Hepatocyte (in vitro differentiated cells): Measurements from ENCODE around the gene BMP4.

Experiments used
- EZH2 ChIP-seq: fragments of 200-600 bp; sonication (generic); IDR thresholded peaks from 2 replicates; pipeline ENCODE4 v1.6.1; 2016; ENCODE audit warnings: antibody characterized with exemption, mild to moderate bottlenecking, borderline replicate concordance
- EZH2phosphoT487 ChIP-seq: fragments of 200-600 bp; sonication (generic); IDR thresholded peaks from one replicate; pipeline ENCODE4 v1.6.1; 2018; ENCODE audit warnings: antibody characterized with exemption, mild to moderate bottlenecking, low read depth, moderate library complexity; ENCODE audit not compliant: unreplicated experiment, severe bottlenecking
- TF ChIP-seq, protein P1 (sequence below): fragments of 200-600 bp; sonication (generic); IDR thresholded peaks from 2 replicates; pipeline ENCODE4 v1.5.1; 2016; ENCODE audit warnings: antibody characterized with exemption, mild to moderate bottlenecking; ENCODE audit not compliant: poor library complexity

DNA sequence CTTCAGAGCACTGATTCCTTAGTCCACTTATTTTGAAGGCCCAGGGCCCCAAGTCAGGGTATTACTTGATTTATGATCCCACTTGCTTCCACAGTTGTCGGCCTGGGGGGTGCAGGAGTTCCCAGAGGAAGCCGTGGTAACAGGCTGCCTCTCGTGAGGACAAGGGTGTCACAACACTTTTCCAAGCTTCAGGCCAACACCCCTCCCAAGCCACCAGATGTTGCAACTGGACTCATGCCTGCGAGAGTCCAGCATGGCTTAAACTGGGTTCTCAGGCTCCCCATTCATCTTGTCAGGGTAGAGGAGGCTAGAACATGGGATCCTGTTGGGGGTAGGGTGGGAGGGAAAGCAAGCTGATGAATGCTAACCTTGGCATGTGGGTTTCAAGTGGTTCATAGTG lies 56.1 kb downstream of the BMP4 start:
- TF ChIP-seq, protein P1, sequence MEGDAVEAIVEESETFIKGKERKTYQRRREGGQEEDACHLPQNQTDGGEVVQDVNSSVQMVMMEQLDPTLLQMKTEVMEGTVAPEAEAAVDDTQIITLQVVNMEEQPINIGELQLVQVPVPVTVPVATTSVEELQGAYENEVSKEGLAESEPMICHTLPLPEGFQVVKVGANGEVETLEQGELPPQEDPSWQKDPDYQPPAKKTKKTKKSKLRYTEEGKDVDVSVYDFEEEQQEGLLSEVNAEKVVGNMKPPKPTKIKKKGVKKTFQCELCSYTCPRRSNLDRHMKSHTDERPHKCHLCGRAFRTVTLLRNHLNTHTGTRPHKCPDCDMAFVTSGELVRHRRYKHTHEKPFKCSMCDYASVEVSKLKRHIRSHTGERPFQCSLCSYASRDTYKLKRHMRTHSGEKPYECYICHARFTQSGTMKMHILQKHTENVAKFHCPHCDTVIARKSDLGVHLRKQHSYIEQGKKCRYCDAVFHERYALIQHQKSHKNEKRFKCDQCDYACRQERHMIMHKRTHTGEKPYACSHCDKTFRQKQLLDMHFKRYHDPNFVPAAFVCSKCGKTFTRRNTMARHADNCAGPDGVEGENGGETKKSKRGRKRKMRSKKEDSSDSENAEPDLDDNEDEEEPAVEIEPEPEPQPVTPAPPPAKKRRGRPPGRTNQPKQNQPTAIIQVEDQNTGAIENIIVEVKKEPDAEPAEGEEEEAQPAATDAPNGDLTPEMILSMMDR, result no peak
- TF ChIP-seq EZH2 (no peak), EZH2phosphoT487 (no peak)
